HFF-Myc (cell line): ENCODE data around the gene NDFIP2.
A peak's percentile ranks its signal among the peaks of the same experiment; 100 is the strongest.

Source experiments
- DNase-seq: peaks from one replicate; pipeline ENCODE4 v3.0.0-alpha.2; 2011; ENCODE audit warnings: low read depth; ENCODE audit errors: extremely low read depth
- H3K4me3 ChIP-seq: replicated peaks from 2 replicates; pipeline ENCODE4 v1.5.1; 2011; ENCODE audit warnings: low read depth, mild to moderate bottlenecking, control low read depth, low read length
- TF ChIP-seq, protein P1 (sequence below): IDR thresholded peaks from 2 replicates; pipeline ENCODE4 v1.5.1; 2012; ENCODE audit warnings: mild to moderate bottlenecking, low read depth, low read length, control low read depth; ENCODE audit errors: missing control alignments

The NDFIP2 gene

DNA sequence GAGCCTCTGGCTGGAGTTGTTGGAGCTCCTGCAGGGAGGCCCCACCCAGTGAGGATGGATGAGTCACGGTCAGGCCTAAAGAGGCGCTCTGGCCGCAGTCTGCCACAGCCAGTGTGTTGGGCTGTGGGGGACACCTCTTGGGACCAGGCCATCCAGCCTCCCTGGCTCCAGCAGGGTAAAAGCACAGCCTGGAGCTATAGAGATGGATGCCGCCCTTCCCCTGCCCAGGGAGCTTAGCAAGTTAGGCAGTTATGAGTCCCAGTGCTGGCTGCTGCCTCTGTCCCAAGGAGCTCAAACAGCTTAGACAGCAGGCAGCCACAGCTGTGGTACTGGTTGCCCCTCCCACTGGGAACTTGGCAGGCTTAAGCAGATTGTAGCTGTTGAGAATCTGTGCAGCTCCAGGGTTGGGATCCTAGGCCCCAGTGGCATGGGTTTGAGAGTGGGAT lies 100.9 kb downstream of the NDFIP2 start:
- peak; percentile 11 for DNase-seq
- H3K4me3 ChIP-seq: no peak overlapping the region
- TF ChIP-seq, protein P1, sequence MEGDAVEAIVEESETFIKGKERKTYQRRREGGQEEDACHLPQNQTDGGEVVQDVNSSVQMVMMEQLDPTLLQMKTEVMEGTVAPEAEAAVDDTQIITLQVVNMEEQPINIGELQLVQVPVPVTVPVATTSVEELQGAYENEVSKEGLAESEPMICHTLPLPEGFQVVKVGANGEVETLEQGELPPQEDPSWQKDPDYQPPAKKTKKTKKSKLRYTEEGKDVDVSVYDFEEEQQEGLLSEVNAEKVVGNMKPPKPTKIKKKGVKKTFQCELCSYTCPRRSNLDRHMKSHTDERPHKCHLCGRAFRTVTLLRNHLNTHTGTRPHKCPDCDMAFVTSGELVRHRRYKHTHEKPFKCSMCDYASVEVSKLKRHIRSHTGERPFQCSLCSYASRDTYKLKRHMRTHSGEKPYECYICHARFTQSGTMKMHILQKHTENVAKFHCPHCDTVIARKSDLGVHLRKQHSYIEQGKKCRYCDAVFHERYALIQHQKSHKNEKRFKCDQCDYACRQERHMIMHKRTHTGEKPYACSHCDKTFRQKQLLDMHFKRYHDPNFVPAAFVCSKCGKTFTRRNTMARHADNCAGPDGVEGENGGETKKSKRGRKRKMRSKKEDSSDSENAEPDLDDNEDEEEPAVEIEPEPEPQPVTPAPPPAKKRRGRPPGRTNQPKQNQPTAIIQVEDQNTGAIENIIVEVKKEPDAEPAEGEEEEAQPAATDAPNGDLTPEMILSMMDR: no peak

DNA sequence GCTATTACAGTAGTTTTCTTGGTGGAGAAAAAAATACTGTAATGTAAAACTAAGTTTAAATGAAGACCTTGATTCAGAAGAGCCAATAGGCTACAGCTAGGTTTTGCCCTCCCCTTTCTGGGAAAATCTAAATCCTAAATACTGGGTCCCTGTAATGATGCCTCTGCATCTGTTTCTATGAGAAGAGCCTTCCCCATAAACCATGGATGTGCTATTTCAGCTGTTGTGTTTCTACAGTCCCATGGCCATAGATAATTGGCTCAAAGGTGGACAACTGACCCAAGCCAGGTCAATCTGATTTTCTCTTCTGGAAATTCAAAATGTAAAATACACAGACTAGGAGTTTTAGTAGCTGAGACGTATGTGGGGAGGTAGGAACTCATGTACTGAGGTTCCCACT lies 101.9 kb downstream of the NDFIP2 start:
- TF ChIP-seq, protein P1: no peak
- no peak for DNase-seq
- no peak overlapping the region for H3K4me3 ChIP-seq

DNA sequence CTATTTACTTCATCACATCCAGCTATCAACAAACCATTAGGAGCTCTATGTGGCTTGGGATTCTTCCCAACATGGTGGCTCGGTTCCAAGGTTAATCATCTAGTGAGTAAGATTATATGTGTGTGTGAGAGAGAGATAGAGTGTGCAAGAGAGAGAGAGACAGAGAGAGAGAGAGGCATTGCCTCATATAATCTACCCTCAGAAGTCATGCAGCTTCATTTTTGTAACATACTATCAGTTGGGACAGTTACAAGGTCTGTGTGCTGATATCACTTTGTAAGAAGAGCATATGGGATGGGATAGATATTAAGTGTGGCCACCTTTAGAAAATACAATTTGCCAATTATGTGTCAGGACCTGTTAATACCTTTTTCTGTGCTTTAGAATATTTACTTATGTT lies 104.1 kb downstream of the NDFIP2 start:
- no peak for DNase-seq
- TF ChIP-seq, protein P1: no peak

DNA sequence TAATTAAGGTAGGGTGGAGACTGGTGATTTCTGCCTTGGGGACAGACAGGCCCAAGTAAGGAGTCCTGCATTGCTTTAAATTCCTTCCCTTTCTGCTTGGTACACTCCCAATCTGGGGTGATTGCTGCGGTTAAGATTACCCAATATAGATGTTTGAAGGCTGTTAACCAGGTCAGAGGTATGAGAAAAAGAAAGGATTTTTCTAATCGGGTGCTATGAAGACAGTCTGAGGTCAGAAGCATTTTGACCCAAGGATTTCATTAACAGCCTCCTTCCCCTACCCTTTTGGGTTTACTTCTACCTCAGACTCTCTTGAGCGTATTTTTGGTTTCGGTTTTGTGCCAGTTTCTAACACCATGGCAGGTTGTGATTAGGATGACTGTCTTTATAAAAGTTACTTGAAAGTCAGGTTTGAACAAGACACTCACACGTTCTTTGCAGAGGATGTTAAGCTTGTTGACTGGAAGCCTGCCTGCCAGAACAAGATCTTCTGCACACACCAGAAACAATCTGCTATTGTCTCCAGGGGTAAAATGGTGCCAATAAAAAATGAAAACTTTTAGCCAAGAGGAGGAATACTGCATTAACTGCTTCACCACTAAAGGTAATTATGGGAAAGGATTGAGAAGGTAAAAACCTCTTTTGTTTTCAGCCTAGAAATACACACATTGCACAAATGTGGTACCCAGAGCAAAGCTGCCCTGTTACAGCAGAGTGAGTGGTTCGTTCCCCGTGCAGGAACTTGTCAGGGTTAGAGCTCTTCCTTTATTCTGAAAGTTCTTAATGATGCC lies 108.8 kb downstream of the NDFIP2 start:
- TF ChIP-seq, protein P1: no peak
- H3K4me3 ChIP-seq: no peak overlapping the region
- DNase-seq: no peak

More for the DNA sequence above, 104.1 kb downstream of the NDFIP2 start:
- H3K4me3 ChIP-seq: no peak overlapping the region

DNA sequence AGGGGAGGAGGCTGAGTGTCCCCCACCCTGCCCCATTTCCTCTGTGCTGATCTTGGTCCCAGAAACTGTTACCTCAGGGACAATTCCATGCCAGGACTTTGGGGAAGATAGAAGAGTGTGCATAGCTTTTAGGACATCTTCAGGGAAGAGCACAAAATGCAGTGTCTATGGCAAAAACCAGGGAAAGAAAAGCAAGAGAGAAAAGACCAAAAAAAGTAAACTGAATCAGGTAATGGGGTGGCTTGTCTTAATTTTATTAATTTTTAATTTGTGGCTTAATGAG lies 109.4 kb downstream of the NDFIP2 start:
- TF ChIP-seq, protein P1: no peak
- H3K4me3 ChIP-seq: no peak overlapping the region
- no peak for DNase-seq

DNA sequence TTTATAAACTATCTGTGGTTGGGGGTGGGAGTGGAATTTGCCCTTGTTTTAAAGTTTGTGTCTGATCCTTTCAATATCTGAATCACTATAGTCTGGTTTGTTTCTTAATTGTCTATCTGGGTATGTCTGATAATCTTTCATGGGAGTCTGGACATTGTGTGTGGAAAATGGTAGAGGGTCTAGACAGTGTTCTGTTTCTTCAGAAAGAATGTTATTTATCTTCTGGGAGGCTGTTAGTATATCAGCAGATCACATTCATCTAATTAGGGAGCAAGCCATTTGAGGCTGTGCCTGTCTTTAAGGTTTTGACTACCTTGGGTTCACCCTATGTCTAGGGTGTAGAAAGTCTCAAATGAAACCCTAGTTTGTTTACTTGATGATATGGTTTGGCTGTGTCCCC lies 110.5 kb downstream of the NDFIP2 start:
- H3K4me3 ChIP-seq: no peak overlapping the region
- TF ChIP-seq, protein P1: no peak
- DNase-seq: no peak

DNA sequence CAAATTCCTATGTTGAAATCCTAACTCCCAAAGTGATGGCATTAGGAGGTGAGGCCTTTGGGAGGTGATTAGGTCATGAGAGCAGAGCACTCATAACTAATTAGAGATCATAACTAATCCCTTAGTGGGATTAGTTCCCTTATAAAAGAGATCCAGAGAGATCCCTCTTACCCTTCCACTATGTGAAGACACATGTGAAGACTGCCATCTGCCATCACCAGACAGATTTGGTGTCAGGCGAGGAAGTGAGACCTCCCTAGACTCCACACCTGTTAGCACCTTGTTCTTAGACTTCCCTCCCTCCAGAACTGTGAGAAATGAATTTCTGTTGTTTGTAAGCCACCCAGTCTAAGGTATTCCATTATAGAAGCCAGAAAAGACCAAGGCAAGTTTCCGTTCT lies 112.2 kb downstream of the NDFIP2 start:
- no peak for DNase-seq
- TF ChIP-seq, protein P1: no peak
- H3K4me3 ChIP-seq: no peak overlapping the region
